GM18519 (cell line): Measurements from ENCODE around the gene TNFAIP8.

Experiments used
- ATAC-seq: cut with Tn5 transposase; IDR thresholded peaks from one replicate; pipeline ENCODE4 v1.9.1; 2021; ENCODE audit warnings: mild to moderate bottlenecking, moderate library complexity; ENCODE audit not compliant: unreplicated experiment, low FRiP score

The TNFAIP8 gene

GRCh38 chr5:119328753-119329602 is 26.8 kb upstream of the TNFAIP8 start:
- no peak for ATAC-seq

GRCh38 chr5:119329666-119330065 is 26.2 kb upstream of the TNFAIP8 start:
- no peak for ATAC-seq

GRCh38 chr5:119330367-119331183 is 25.2 kb upstream of the TNFAIP8 start:
- ATAC-seq, result no peak

GRCh38 chr5:119331566-119332095 is 24.2 kb upstream of the TNFAIP8 start:
- ATAC-seq, result no peak

GRCh38 chr5:119332208-119332607 is 23.6 kb upstream of the TNFAIP8 start:
- no peak for ATAC-seq

- ATAC-seq, result no peak
Observed at GRCh38 chr5:119332978-119333401, 22.8 kb upstream of the TNFAIP8 start.

GRCh38 chr5:119333421-119333851 is 22.4 kb upstream of the TNFAIP8 start:
- no peak for ATAC-seq

- ATAC-seq, result no peak
Observed at GRCh38 chr5:119335261-119335677, 20.6 kb upstream of the TNFAIP8 start.

- no peak for ATAC-seq
Observed at GRCh38 chr5:119336262-119336661, 19.6 kb upstream of the TNFAIP8 start.

GRCh38 chr5:119336845-119337580 is 18.8 kb upstream of the TNFAIP8 start:
- no peak for ATAC-seq

GRCh38 chr5:119338326-119338946 is 17.4 kb upstream of the TNFAIP8 start:
- no peak for ATAC-seq

GRCh38 chr5:119339344-119339743 is 16.5 kb upstream of the TNFAIP8 start:
- ATAC-seq, result no peak

GRCh38 chr5:119339965-119340364 is 15.9 kb upstream of the TNFAIP8 start:
- no peak for ATAC-seq

GRCh38 chr5:119340597-119341218 is 15.1 kb upstream of the TNFAIP8 start:
- ATAC-seq, result peak; percentile 53

GRCh38 chr5:119341452-119342349 is 14.1 kb upstream of the TNFAIP8 start:
- peak; percentile 40 for ATAC-seq

- no peak for ATAC-seq
Observed at GRCh38 chr5:119342406-119342805, 13.4 kb upstream of the TNFAIP8 start.

GRCh38 chr5:119343052-119343451 is 12.8 kb upstream of the TNFAIP8 start:
- ATAC-seq, result no peak

GRCh38 chr5:119343766-119344165 is 12.1 kb upstream of the TNFAIP8 start:
- no peak for ATAC-seq

- no peak for ATAC-seq
Observed at GRCh38 chr5:119344231-119344630, 11.6 kb upstream of the TNFAIP8 start.
